Liver (tissue), 9 donors: ENCODE data around the gene DMRT1. TPM values are rescaled to one million over a fixed set of nuclear protein-coding genes. Genes with fewer than 3 reads are reported as not detected.

Source experiments
- DNase-seq: peaks from one replicate; pipeline ENCODE4 v3.0.0-alpha.2; 2017; ENCODE audit warnings: low spot score
- H3K27ac ChIP-seq, 2 donors: one replicate each; pipeline ENCODE4 v1.7.0; 2013; ENCODE audit warnings: inconsistent platforms in 2 of 2, low read length in 2 of 2, control low read depth in 1 of 2, low read depth in 1 of 2, mild to moderate bottlenecking in 1 of 2
- H3K27me3 ChIP-seq, 4 donors: one replicate each; pipeline versions ENCODE4 v1.6.1 to v1.7.0; 2013; ENCODE audit warnings: low read length in 3 of 4, inconsistent platforms in 1 of 4, mild to moderate bottlenecking in 1 of 4, moderate library complexity in 1 of 4; ENCODE audit not compliant: control insufficient read depth in 4 of 4, insufficient read depth in 4 of 4
- H3K36me3 ChIP-seq, 4 donors: one replicate each; pipeline versions ENCODE4 v1.6.1 to v1.7.0; 2013; ENCODE audit warnings: low read length in 3 of 4, mild to moderate bottlenecking in 3 of 4, low read depth in 1 of 4, moderate library complexity in 1 of 4; ENCODE audit not compliant: control insufficient read depth in 4 of 4, insufficient read depth in 3 of 4
- H3K4me1 ChIP-seq, 4 donors: one replicate each; pipeline versions ENCODE4 v1.6.1 to v1.7.0; 2013; ENCODE audit warnings: low read length in 3 of 4, mild to moderate bottlenecking in 3 of 4, moderate library complexity in 1 of 4; ENCODE audit not compliant: control insufficient read depth in 4 of 4, insufficient read depth in 4 of 4
- H3K4me3 ChIP-seq, 3 donors: one replicate each; pipeline versions ENCODE4 v1.6.1 to v1.7.0; 2013; ENCODE audit warnings: low read length in 3 of 3, control low read depth in 1 of 3, low read depth in 1 of 3, mild to moderate bottlenecking in 1 of 3
- H3K9ac ChIP-seq, 2 donors: one replicate each; pipeline ENCODE4 v1.7.0; 2013; ENCODE audit warnings: low read length in 2 of 2, mild to moderate bottlenecking in 2 of 2, moderate library complexity in 2 of 2, control low read depth in 1 of 2, low read depth in 1 of 2
- H3K9me3 ChIP-seq, 4 donors: one replicate each; pipeline versions ENCODE4 v1.6.1 to v1.7.0; 2013; ENCODE audit warnings: low read length in 3 of 4; ENCODE audit not compliant: control insufficient read depth in 4 of 4
- ATF3 ChIP-seq: IDR thresholded peaks from 2 replicates; pipeline ENCODE4 v1.6.1; 2016; ENCODE audit warnings: antibody characterized with exemption
- CTCF ChIP-seq: fragments of 150-350 bp; IDR thresholded peaks from 2 replicates; pipeline ENCODE4 v1.5.1; 2017; ENCODE audit warnings: improper control_type of control experiment, low read depth, low read length; ENCODE audit not compliant: missing input control
- EGR1 ChIP-seq, 2 donors: IDR thresholded peaks; 2 replicates each; pipeline ENCODE4 v1.6.1; 2016 to 2018; ENCODE audit warnings: antibody characterized with exemption in 2 of 2, low read depth in 2 of 2
- FOXA1 ChIP-seq: IDR thresholded peaks from 2 replicates; pipeline ENCODE4 v1.6.1; 2016; ENCODE audit warnings: antibody characterized with exemption
- HNF4A ChIP-seq, 2 donors: conservative IDR thresholded peaks; 2 replicates each; pipeline ENCODE4 v1.6.1; 2016; ENCODE audit warnings: antibody characterized with exemption in 2 of 2, mild to moderate bottlenecking in 2 of 2
- HNF4G ChIP-seq: IDR thresholded peaks from 2 replicates; pipeline ENCODE4 v1.6.1; 2016; ENCODE audit warnings: antibody characterized with exemption
- JUND ChIP-seq, 2 donors: IDR thresholded peaks; 2 replicates each; pipeline ENCODE4 v1.6.1; 2016; ENCODE audit warnings: antibody characterized with exemption in 2 of 2
- RXRA ChIP-seq, 2 donors: IDR thresholded peaks; 2 replicates each; pipeline ENCODE4 v1.6.1; 2017 to 2018; ENCODE audit warnings: antibody characterized with exemption in 2 of 2, mild to moderate bottlenecking in 1 of 2
- SP1 ChIP-seq: IDR thresholded peaks from 2 replicates; pipeline ENCODE4 v1.6.1; 2018; ENCODE audit warnings: antibody characterized with exemption, mild to moderate bottlenecking
- YY1 ChIP-seq: IDR thresholded peaks from 2 replicates; pipeline ENCODE4 v1.6.1; 2016; ENCODE audit warnings: antibody characterized with exemption, mild to moderate bottlenecking
- ZBTB33 ChIP-seq: IDR thresholded peaks from 2 replicates; pipeline ENCODE4 v1.6.1; 2016; ENCODE audit warnings: antibody characterized with exemption
- WGBS: extraction: QIAGEN DNeasy Blood & Tissue Kit; methylation state at CpG from one replicate; pipeline ENCODE4 v1.1.7; 2013; 5-methylcytosine and 5-hydroxymethylcytosine counted together
- polyA plus RNA-seq, 2 donors: library from polyadenylated mRNA; stranded (reverse) in 1 of 2; unstranded in 1 of 2; fragments of 200-250 nt in 1 of 2; fragments of >200 nt in 1 of 2; fragmentation: Nextera tagmentation in 1 of 2; extraction: Ambion mirVana in 1 of 2; gene quantifications; one replicate each; pipeline versions ENCODE4 v1.2.1 to v1.2.3, GENCODE V29; 2013 to 2015
- total RNA-seq, 2 donors: library from RNA; depleted of rRNA; stranded (reverse); fragments of >200 nt; gene quantifications; one replicate each; pipeline ENCODE4 v1.2.3, GENCODE V29; 2014
- donor health status: healthy.
- donor health status: healthy.
- donor health status: healthy.
- donor health status: healthy.
- donor health status: healthy.

DMRT1 gene
- total and polyA plus RNA-seq, 4 donors = not detected

GRCh38 chr9:920927-921326 is 79.4 kb downstream of the DMRT1 start (continued):
- TF ChIP-seq CTCF (no peak), FOXA1 (no peak), ATF3 (no peak), YY1 (no peak), EGR1 (IDR thresholded peaks at IDR 0.05; ENCODE audit: low read depth in 2 of 2) (no peak), JUND (IDR thresholded peaks at IDR 0.05) (no peak), HNF4A (conservative IDR thresholded peaks at IDR 0.05) (no peak), RXRA (IDR thresholded peaks at IDR 0.05) (no peak)

- H3K27me3 ChIP-seq = peaks cover 0 to 3% (median 0%) of the 10 kb centered on the region in 4 donors
- no peaks in the 10 kb centered on the region for H3K36me3 ChIP-seq
- 88% methylated on average over 4 of the region's 4 CpGs for WGBS
- no peak for DNase-seq
- H3K4me3 ChIP-seq = no peak overlapping the region
- TF ChIP-seq EGR1 (IDR thresholded peaks at IDR 0.05; ENCODE audit: low read depth in 2 of 2) = no peak
- TF ChIP-seq SP1 = no peak
- no peak for TF ChIP-seq HNF4G
- no peak for TF ChIP-seq JUND (IDR thresholded peaks at IDR 0.05)
- no peak for TF ChIP-seq CTCF
- TF ChIP-seq ATF3 = no peak
- H3K9me3 ChIP-seq = no peaks in the 10 kb centered on the region
- no peak overlapping the region for H3K9ac ChIP-seq
- H3K4me1 ChIP-seq = no peaks in the 10 kb centered on the region
- H3K27ac ChIP-seq = no peak overlapping the region
Measured at GRCh38 chr9:922171-922570, 80.7 kb downstream of the DMRT1 start.

- 82% methylated on average over 7 of the region's 7 CpGs for WGBS
- no peak for DNase-seq
- no peak overlapping the region for H3K9ac ChIP-seq
- no peaks in the 10 kb centered on the region for H3K9me3 ChIP-seq
- no peak for TF ChIP-seq EGR1 (IDR thresholded peaks at IDR 0.05; ENCODE audit: low read depth in 2 of 2)
- no peak for TF ChIP-seq ZBTB33
- TF ChIP-seq ATF3 = no peak
- no peak for TF ChIP-seq RXRA (IDR thresholded peaks at IDR 0.05)
- no peak for TF ChIP-seq YY1
- no peak for TF ChIP-seq CTCF
- H3K27ac ChIP-seq = no peak overlapping the region
- no peak overlapping the region for H3K4me3 ChIP-seq
- H3K36me3 ChIP-seq = no peaks in the 10 kb centered on the region
- peaks cover 0 to 3% (median 0%) of the 10 kb centered on the region in 4 donors for H3K27me3 ChIP-seq
- H3K4me1 ChIP-seq = no peaks in the 10 kb centered on the region
Measured at GRCh38 chr9:922731-923130, 81.2 kb downstream of the DMRT1 start.
